ENCODE measurements around the gene ATP2B3. TPM values are rescaled to one million over a fixed set of nuclear protein-coding genes. Genes with fewer than 3 reads are reported as not detected.
A peak's percentile ranks its signal among the peaks of the same experiment; 100 is the strongest.

ATP2B3 gene
- total and polyA plus RNA-seq, 9 of the 15 experiments (the other 6 are each of a cell fraction or from before 2014, with no cell fraction given) = 0.04 TPM; not detected in 8

GRCh38 chrX:153470411-153471363, 46.8 kb upstream of the ATP2B3 start, which contains the start of gene HAUS7 (continued):
- TF ChIP-seq ZNF518B (CRISPR knock-in tag; IDR thresholded peaks at IDR 0.05) = no peak
- TF ChIP-seq E2F5 (CRISPR knock-in tag; IDR thresholded peaks at IDR 0.05) = no peak
- TF ChIP-seq E2F3 (CRISPR knock-in tag; IDR thresholded peaks at IDR 0.05) = no peak
- no peak for TF ChIP-seq ATF2 (CRISPR knock-in tag; IDR thresholded peaks at IDR 0.05)
- 0 out of 2 replicates have a peak, but pooled peaks have one; percentile 48 for TF ChIP-seq ZBTB12 (CRISPR knock-in tag; IDR thresholded peaks at IDR 0.05)
- no peak for TF ChIP-seq CGGBP1 (CRISPR knock-in tag; IDR thresholded peaks at IDR 0.05)
- no peak for TF ChIP-seq ETS2 (tag; IDR thresholded peaks at IDR 0.05; ENCODE audit: borderline replicate concordance, poor library complexity, severe bottlenecking)
- TF ChIP-seq NR1H2 (CRISPR knock-in tag; IDR thresholded peaks at IDR 0.05) = no peak
- no peak for TF ChIP-seq ZBTB8A (IDR thresholded peaks at IDR 0.05; ENCODE audit: partially characterized antibody)
- no peak for TF ChIP-seq GATAD2B (IDR thresholded peaks at IDR 0.05; ENCODE audit: borderline replicate concordance)
- TF ChIP-seq ZNF75A (CRISPR knock-in tag; IDR thresholded peaks at IDR 0.05) = no peak
- peak in 1 of 2 experiments; percentile 46; a peak in 1 of 4 replicates for TF ChIP-seq HDAC1 (IDR thresholded peaks at IDR 0.05)
- TF ChIP-seq THAP7 (CRISPR knock-in tag; IDR thresholded peaks at IDR 0.05) = no peak
- no peak for TF ChIP-seq SREBF2 (CRISPR knock-in tag; IDR thresholded peaks at IDR 0.05)
- TF ChIP-seq MYNN (IDR thresholded peaks at IDR 0.05) = 0 out of 2 replicates have a peak, but pooled peaks have one; percentile 42
- no peak for TF ChIP-seq MYNN (CRISPR knock-in tag; IDR thresholded peaks at IDR 0.05)
- TF ChIP-seq CTBP1 (IDR thresholded peaks at IDR 0.05; ENCODE audit: borderline replicate concordance) = 0 out of 2 replicates have a peak, but pooled peaks have one; percentile 18
- TF ChIP-seq HDGF (IDR thresholded peaks at IDR 0.05) = 0 out of 2 replicates have a peak, but pooled peaks have one; percentile 80
- no peak for TF ChIP-seq CCAR2 (IDR thresholded peaks at IDR 0.05; ENCODE audit: low read depth, low read length)

Data from K562 (cell line).